ENCODE data around the gene FBXW11. TPM values are rescaled to one million over a fixed set of nuclear protein-coding genes. Genes with fewer than 3 reads are reported as not detected.
A peak's percentile ranks its signal among the peaks of the same experiment; 100 is the strongest.

The FBXW11 gene
- total and polyA plus RNA-seq, 2 donors (not counting 1 experiment from before 2014, with no cell fraction given), result 19.7 to 62.4 TPM

- ATAC-seq (ENCODE audit: low read depth), result no peak
These were observed 26.8 kb downstream of the FBXW11 start for GRCh38 chr5:171979606-171980005.

More at GRCh38 chr5:171979606-171980005, 26.8 kb downstream of the FBXW11 start:
- no peak overlapping the region for H3K4me3 ChIP-seq (ENCODE audit: control extremely low read depth in 1 of 5, extremely low read depth in 1 of 5, insufficient read depth in 1 of 5, low read depth in 2 of 5, low read length in 4 of 5)
- H2AFZ ChIP-seq (ENCODE audit: insufficient read depth, low read depth, low read length, poor library complexity, severe bottlenecking), result no peak overlapping the region
- peaks cover 80% of the 10 kb centered on the region for H3K4me1 Mint-ChIP-seq
- intact Hi-C loops (cut with micrococcal nuclease), result loop anchor here (2.0 kb wide), 1 partner anchor 25 kb away; no protein-coding TSS in a partner anchor
- H3K79me2 ChIP-seq (ENCODE audit: control insufficient read depth, insufficient read depth, low read length), result peaks cover 91% of the 10 kb centered on the region
- no peak overlapping the region for H3K27ac ChIP-seq (ENCODE audit: low read length in 2 of 2)
- no peaks in the 10 kb centered on the region for H3K27me3 ChIP-seq (replicated peaks in 1 of 4; ENCODE audit: control extremely low read depth in 1 of 4, control insufficient read depth in 3 of 4, insufficient read depth in 4 of 4, low read length in 3 of 4)
- whole genome bisulfite sequencing (ENCODE audit: insufficient coverage), result no CpG with 5 or more reads among the region's 8 CpGs
- peaks cover 2 to 20% (median 8%) of the 10 kb centered on the region in 3 donors for H3K9me3 ChIP-seq (ENCODE audit: control extremely low read depth in 1 of 3, control insufficient read depth in 2 of 3, insufficient read depth in 1 of 3, low read length in 2 of 3)
- no peak overlapping the region for H3K9ac ChIP-seq (ENCODE audit: low read length)
- CTCF ChIA-PET, result no interaction called here
- H3K36me3 ChIP-seq (replicated peaks in 1 of 2; ENCODE audit: control extremely low read depth in 1 of 2, control insufficient read depth in 1 of 2, extremely low read depth in 1 of 2, insufficient read depth in 2 of 2, low read length in 1 of 2), result no peaks in the 10 kb centered on the region
- POLR2A ChIA-PET, result no interaction called here
- DNase-seq, result no peak
- H4K20me1 ChIP-seq (ENCODE audit: control insufficient read depth, insufficient read depth, low read length, poor library complexity, severe bottlenecking), result no peaks in the 10 kb centered on the region
- peaks cover 80 to 86% of the 10 kb centered on the region in 2 donors for H3K4me1 ChIP-seq (ENCODE audit: control insufficient read depth in 2 of 2, insufficient read depth in 2 of 2, low read length in 2 of 2)
- H3K9me3 Mint-ChIP-seq (ENCODE audit: insufficient read depth), result peaks cover 3% of the 10 kb centered on the region
- TF ChIP-seq CTCF (IDR thresholded peaks at IDR 0.05) (no peak), EZH2 (IDR thresholded peaks at IDR 0.05; ENCODE audit: borderline replicate concordance, insufficient read depth, low read depth, low read length, poor library complexity, severe bottlenecking) (no peak)
- H3K27me3 Mint-ChIP-seq, result no peaks in the 10 kb centered on the region
- no peak overlapping the region for H3K4me3 Mint-ChIP-seq
- H3K27ac Mint-ChIP-seq, result peak overlapping the region; percentile 32
- no peak overlapping the region for H3K4me2 ChIP-seq (replicated peaks; ENCODE audit: low read depth, low read length, poor library complexity, severe bottlenecking)
